Mammary epithelial cell (primary cell): ENCODE measurements around the gene MSRB3.

Source experiments
- CTCF ChIP-seq, 2 donors: IDR thresholded peaks in 1 of 2; conservative IDR thresholded peaks in 1 of 2; 2 replicates each; pipeline ENCODE4 v1.5.1; 2011 to 2012; ENCODE audit warnings: inconsistent platforms in 2 of 2, low read length in 2 of 2, mild to moderate bottlenecking in 2 of 2, control low read depth in 1 of 2, low read depth in 1 of 2; ENCODE audit not compliant: insufficient read depth in 1 of 2; ENCODE audit errors: extremely low read depth in 1 of 2
- EZH2 ChIP-seq: IDR thresholded peaks from 2 replicates; pipeline ENCODE4 v1.6.1; 2012; ENCODE audit warnings: low read length, inconsistent platforms, borderline replicate concordance

- TF ChIP-seq EZH2: no peak
- TF ChIP-seq CTCF (conservative IDR thresholded peaks at IDR 0.05 in 1 of 2, IDR thresholded peaks at IDR 0.05 in 1 of 2; ENCODE audit: extremely low read depth in 1 of 2, insufficient read depth in 1 of 2, low read depth in 1 of 2, low read length in 2 of 2): no peak
These were observed 65.3 kb downstream of the MSRB3 start for GRCh38 chr12:65343801-65344200.
